ENCODE measurements around the gene MEGF11. TPM values are rescaled to one million over a fixed set of nuclear protein-coding genes. Genes with fewer than 3 reads are reported as not detected.

MEGF11 gene
- total RNA-seq, 6 experiments from 2014 or later, result not detected

DNA sequence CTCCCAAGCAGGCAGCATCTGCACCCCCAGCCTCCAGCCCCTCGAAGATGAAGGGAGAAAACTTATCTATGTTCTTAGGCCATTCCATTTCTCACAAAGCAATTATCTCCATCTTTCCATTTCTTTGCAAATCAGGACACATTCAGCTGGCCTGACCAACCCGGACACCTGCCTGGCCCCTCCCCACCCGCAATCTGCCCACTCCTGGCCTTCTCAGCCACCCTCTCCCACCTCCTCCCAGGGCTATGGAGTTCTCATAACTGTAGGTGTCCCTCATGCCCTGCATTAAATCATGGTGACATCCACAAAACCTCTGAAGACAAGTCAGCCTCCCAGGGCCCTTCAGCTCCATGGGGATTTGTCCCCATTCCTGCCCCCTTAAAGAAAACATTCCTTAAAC lies 119.3 kb downstream of the MEGF11 start:
- H3K27ac Mint-ChIP-seq, result no peak overlapping the region
- no peaks in the 10 kb centered on the region for H3K9me3 Mint-ChIP-seq
- no peak overlapping the region for H3K4me3 Mint-ChIP-seq
- H3K4me1 Mint-ChIP-seq (ENCODE audit: low read depth), result no peaks in the 10 kb centered on the region
- H3K36me3 Mint-ChIP-seq (ENCODE audit: low read depth), result no peaks in the 10 kb centered on the region
- peaks cover 58% of the 10 kb centered on the region for H3K27me3 Mint-ChIP-seq (ENCODE audit: insufficient read depth)
- TF ChIP-seq, protein P1, sequence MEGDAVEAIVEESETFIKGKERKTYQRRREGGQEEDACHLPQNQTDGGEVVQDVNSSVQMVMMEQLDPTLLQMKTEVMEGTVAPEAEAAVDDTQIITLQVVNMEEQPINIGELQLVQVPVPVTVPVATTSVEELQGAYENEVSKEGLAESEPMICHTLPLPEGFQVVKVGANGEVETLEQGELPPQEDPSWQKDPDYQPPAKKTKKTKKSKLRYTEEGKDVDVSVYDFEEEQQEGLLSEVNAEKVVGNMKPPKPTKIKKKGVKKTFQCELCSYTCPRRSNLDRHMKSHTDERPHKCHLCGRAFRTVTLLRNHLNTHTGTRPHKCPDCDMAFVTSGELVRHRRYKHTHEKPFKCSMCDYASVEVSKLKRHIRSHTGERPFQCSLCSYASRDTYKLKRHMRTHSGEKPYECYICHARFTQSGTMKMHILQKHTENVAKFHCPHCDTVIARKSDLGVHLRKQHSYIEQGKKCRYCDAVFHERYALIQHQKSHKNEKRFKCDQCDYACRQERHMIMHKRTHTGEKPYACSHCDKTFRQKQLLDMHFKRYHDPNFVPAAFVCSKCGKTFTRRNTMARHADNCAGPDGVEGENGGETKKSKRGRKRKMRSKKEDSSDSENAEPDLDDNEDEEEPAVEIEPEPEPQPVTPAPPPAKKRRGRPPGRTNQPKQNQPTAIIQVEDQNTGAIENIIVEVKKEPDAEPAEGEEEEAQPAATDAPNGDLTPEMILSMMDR (IDR thresholded peaks at IDR 0.05), result no peak
- DNase-seq, result no peak

DNA sequence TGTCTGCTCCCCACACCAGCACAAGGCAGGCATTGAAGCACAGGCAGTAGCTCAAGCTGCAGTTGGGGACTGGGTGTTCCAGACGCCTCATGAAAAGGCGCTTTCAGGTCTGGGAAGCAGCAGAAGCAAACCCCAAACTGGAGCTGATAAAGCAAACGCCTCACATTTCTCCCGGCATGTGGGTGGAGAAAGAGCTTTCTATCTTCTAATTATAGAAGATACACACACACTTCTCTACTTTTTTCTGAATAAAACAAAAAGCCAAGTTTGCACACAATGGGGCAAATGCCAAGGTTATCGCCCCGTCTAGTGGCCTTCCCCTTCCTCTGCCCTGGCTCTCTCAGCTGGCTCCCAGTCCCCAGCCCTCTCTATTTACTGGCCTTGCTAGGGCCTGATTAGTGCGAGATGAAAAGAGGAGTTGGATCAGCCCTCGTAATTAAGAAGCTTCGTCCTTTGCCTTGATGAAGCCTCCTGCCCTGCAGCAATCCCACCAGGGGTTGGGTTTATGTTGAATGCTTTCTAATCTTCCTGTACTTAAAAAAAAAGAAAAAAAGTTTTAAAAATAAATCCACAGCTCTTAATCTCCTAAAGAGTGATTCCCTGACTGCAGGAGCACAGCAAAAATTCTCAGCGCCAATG lies 120.2 kb downstream of the MEGF11 start:
- Mint-ChIP-seq H3K4me3 (no peak overlapping the region), H3K36me3 (ENCODE audit: low read depth) (no peaks in the 10 kb centered on the region), H3K4me1 (ENCODE audit: low read depth) (no peaks in the 10 kb centered on the region), H3K27me3 (ENCODE audit: insufficient read depth) (peaks cover 66% of the 10 kb centered on the region), H3K9me3 (no peaks in the 10 kb centered on the region), H3K27ac (no peak overlapping the region)
- TF ChIP-seq, protein P1 (IDR thresholded peaks at IDR 0.05), result no peak
- DNase-seq, result no peak

DNA sequence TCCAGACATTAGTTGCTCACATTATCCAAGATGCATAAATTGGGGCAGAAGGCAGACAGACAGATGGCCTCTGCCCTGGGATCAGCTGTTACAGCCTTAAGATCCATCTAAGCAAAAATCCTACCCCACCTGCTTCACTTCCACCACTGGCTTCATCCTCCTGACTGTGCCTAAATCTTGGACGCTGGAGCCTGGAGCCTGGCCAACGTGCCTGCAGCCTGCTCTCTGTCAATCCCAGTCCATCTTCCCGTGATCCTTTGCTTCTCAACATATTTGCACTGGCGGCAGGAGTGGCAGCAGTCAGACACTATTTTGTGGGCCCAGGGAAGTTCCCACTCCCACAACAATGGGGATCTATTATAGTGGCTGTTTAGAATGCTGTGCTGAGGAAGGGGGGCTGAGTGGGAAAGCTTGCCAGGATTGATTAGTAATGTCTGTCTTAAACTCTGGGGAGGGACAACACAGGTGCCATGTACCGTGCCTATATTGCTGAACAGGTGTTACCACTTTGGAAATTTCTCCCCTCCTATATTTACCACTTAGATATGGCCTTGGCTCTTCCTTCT lies 121.2 kb downstream of the MEGF11 start:
- Mint-ChIP-seq H3K27ac (no peak overlapping the region), H3K9me3 (no peaks in the 10 kb centered on the region), H3K4me3 (no peak overlapping the region), H3K36me3 (ENCODE audit: low read depth) (no peaks in the 10 kb centered on the region), H3K27me3 (ENCODE audit: insufficient read depth) (peaks cover 73% of the 10 kb centered on the region), H3K4me1 (ENCODE audit: low read depth) (no peaks in the 10 kb centered on the region)
- no peak for DNase-seq
- TF ChIP-seq, protein P1 (IDR thresholded peaks at IDR 0.05), result no peak

DNA sequence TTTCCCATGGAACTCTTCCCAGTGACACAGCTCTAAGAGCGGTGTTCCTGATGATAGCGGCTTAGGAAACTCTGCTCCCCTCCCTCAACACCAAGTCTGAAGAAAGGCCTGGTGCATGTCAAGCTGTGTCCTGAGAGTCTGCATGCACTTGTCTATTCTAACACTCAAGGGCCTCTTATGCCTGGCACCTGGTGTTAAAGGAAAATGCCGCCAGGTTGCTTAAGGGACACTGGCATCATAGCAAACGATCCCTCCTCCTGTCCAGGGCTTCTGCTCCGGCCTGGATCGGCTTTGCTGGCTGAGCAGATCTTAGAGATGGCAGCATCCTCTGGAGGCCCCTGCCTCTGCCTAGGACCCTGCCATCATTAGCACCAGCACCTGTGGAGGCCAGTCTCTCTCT lies 121.7 kb downstream of the MEGF11 start:
- Mint-ChIP-seq H3K4me1 (ENCODE audit: low read depth) (no peaks in the 10 kb centered on the region), H3K4me3 (no peak overlapping the region), H3K9me3 (no peaks in the 10 kb centered on the region), H3K27me3 (ENCODE audit: insufficient read depth) (peaks cover 76% of the 10 kb centered on the region), H3K36me3 (ENCODE audit: low read depth) (no peaks in the 10 kb centered on the region), H3K27ac (no peak overlapping the region)
- TF ChIP-seq, protein P1 (IDR thresholded peaks at IDR 0.05), result no peak
- DNase-seq, result no peak

DNA sequence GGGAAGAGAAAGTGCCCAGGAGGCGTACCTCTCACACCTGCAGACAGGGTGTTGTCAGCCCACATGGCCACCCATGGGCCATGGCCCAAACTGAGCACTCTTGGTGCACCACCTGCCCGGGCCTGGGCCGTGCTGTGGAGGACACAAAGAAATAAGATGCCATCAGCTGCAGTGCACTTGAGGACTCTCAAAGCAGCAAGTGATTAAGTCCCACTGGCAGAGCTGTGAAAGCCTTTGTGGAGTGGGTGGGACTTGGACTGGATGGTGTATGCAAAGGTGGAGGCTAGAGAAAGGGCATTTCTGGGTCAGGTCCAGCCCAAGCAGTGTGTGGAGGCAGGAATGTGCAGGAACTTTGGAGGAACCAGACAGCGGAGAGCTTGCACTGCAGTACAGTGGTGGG lies 122.3 kb downstream of the MEGF11 start:
- Mint-ChIP-seq H3K27ac (no peak overlapping the region), H3K4me1 (ENCODE audit: low read depth) (no peaks in the 10 kb centered on the region), H3K9me3 (no peaks in the 10 kb centered on the region), H3K36me3 (ENCODE audit: low read depth) (no peaks in the 10 kb centered on the region), H3K27me3 (ENCODE audit: insufficient read depth) (peaks cover 78% of the 10 kb centered on the region), H3K4me3 (no peak overlapping the region)
- DNase-seq, result no peak
- TF ChIP-seq, protein P1 (IDR thresholded peaks at IDR 0.05), result no peak

All from HFFc6 (cell line).